OCI-LY1 (cell line): ENCODE measurements around the gene HMGA1.

Source experiments
- H2AFZ ChIP-seq: fragments of 200-600 bp; sonication (generic), shearing (Covaris generic); 2 replicates; pipeline ENCODE4 v1.6.0; 2014; ENCODE audit warnings: antibody characterized with exemption, mild to moderate bottlenecking, low read length
- H3F3A ChIP-seq: fragments of 200-600 bp; sonication (generic), shearing (Covaris generic); 2 replicates; pipeline ENCODE4 v1.6.0; 2014; ENCODE audit warnings: mild to moderate bottlenecking, antibody characterized with exemption, low read length, moderate library complexity; ENCODE audit not compliant: insufficient read depth
- H3K27ac ChIP-seq: fragments of 200-600 bp; sonication (generic); 2 replicates; pipeline ENCODE4 v1.5.1; 2014; ENCODE audit warnings: low read length, mixed run types, mild to moderate bottlenecking, low read depth; ENCODE audit not compliant: poor library complexity, severe bottlenecking
- H3K27me3 ChIP-seq: fragments of 200-600 bp; sonication (generic); 2 replicates; pipeline ENCODE4 v1.6.0; 2014; ENCODE audit warnings: antibody characterized with exemption, mild to moderate bottlenecking, low read length, moderate library complexity; ENCODE audit not compliant: insufficient read depth
- H3K36me3 ChIP-seq: fragments of 200-600 bp; sonication (generic); 2 replicates; pipeline ENCODE4 v1.6.1; 2014; ENCODE audit warnings: mild to moderate bottlenecking, antibody characterized with exemption, low read length, moderate library complexity, mixed read lengths; ENCODE audit not compliant: insufficient read depth
- H3K4me1 ChIP-seq: fragments of 200-600 bp; sonication (generic); 2 replicates; pipeline ENCODE4 v1.5.1; 2014; ENCODE audit warnings: mild to moderate bottlenecking, low read length, moderate library complexity; ENCODE audit not compliant: insufficient read depth, severe bottlenecking
- H3K4me2 ChIP-seq: fragments of 200-600 bp; sonication (generic), shearing (Covaris generic); 2 replicates; pipeline ENCODE4 v1.6.1; 2014; ENCODE audit warnings: low read length
- H3K4me3 ChIP-seq: fragments of 200-600 bp; sonication (generic); 2 replicates; pipeline ENCODE4 v1.5.1; 2014; ENCODE audit warnings: low read length, low read depth, mild to moderate bottlenecking, mixed read lengths; ENCODE audit not compliant: poor library complexity, severe bottlenecking
- H3K79me2 ChIP-seq: fragments of 200-600 bp; shearing (Covaris generic); 2 replicates; pipeline ENCODE4 v1.6.1; 2016; ENCODE audit warnings: mixed run types, low read length, mixed read lengths; ENCODE audit not compliant: insufficient read depth
- H3K9ac ChIP-seq: fragments of 200-600 bp; sonication (generic), shearing (Covaris generic); 2 replicates; pipeline ENCODE4 v1.6.1; 2014; ENCODE audit warnings: mild to moderate bottlenecking, low read length, mixed read lengths
- H3K9me2 ChIP-seq: fragments of 200-600 bp; sonication (generic), shearing (Covaris generic); 2 replicates; pipeline ENCODE4 v1.6.1; 2014; ENCODE audit warnings: low read depth, mild to moderate bottlenecking, low read length, mixed read lengths
- H3K9me3 ChIP-seq: fragments of 200-600 bp; shearing (Covaris generic); 2 replicates; pipeline ENCODE4 v1.6.1; 2014; ENCODE audit warnings: low read length, mixed read lengths
- H4K20me1 ChIP-seq: fragments of 200-600 bp; sonication (generic), shearing (Covaris generic); 2 replicates; pipeline ENCODE4 v1.6.0; 2016; ENCODE audit warnings: mild to moderate bottlenecking, low read length; ENCODE audit not compliant: insufficient read depth
- EZH2 ChIP-seq: fragments of 200-600 bp; sonication (generic), shearing (Covaris generic); IDR thresholded peaks from 2 replicates; pipeline ENCODE4 v1.8.0; 2017; ENCODE audit warnings: borderline replicate concordance, mixed run types, mild to moderate bottlenecking, antibody characterized with exemption, low read length, moderate library complexity, mixed read lengths
- TF ChIP-seq, protein P1 (sequence below): fragments of 200-600 bp; sonication (generic), shearing (Covaris generic); IDR thresholded peaks from 2 replicates; pipeline ENCODE4 v1.5.1; 2017; ENCODE audit warnings: mild to moderate bottlenecking, antibody characterized with exemption, low read length, moderate library complexity, mixed read lengths

HMGA1 gene

DNA sequence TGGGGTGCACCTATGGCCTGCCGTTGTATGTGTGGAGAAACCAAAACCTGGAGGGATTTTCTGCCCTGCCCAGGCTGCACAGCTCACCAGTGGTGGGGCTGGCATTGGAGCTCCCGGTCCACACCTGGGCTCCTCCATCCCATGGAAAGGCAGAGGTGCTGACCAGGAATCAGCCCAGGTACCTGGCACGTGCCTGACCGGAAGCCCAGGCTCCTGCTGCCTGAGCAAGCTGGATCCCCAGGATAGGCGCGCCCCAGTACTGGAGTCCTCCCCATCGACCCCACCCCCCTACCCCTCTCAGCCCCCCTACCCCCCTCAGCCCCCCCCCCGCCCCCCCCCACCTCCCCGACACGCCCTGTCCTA is 39.9 kb upstream of the HMGA1 start:
- TF ChIP-seq EZH2, result no peak
- TF ChIP-seq, protein P1, sequence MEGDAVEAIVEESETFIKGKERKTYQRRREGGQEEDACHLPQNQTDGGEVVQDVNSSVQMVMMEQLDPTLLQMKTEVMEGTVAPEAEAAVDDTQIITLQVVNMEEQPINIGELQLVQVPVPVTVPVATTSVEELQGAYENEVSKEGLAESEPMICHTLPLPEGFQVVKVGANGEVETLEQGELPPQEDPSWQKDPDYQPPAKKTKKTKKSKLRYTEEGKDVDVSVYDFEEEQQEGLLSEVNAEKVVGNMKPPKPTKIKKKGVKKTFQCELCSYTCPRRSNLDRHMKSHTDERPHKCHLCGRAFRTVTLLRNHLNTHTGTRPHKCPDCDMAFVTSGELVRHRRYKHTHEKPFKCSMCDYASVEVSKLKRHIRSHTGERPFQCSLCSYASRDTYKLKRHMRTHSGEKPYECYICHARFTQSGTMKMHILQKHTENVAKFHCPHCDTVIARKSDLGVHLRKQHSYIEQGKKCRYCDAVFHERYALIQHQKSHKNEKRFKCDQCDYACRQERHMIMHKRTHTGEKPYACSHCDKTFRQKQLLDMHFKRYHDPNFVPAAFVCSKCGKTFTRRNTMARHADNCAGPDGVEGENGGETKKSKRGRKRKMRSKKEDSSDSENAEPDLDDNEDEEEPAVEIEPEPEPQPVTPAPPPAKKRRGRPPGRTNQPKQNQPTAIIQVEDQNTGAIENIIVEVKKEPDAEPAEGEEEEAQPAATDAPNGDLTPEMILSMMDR, result no peak
- H3K4me3 ChIP-seq, result peak overlapping the region; percentile 60
- H3K79me2 ChIP-seq, result no peaks in the 10 kb centered on the region
- peak overlapping the region; percentile 62 for H3K9ac ChIP-seq
- peak overlapping the region; percentile 84 for H3K4me2 ChIP-seq
- H3K9me3 ChIP-seq, result no peaks in the 10 kb centered on the region
- H3K27me3 ChIP-seq, result no peaks in the 10 kb centered on the region; the same call in 1 of the 2 replicates
- no peaks in the 10 kb centered on the region for H3K36me3 ChIP-seq
- H3K27ac ChIP-seq, result no peak overlapping the region
- no peaks in the 10 kb centered on the region for H3F3A ChIP-seq
- H2AFZ ChIP-seq, result peak overlapping the region; percentile 76; the same call in 1 of the 2 replicates
- H3K9me2 ChIP-seq, result no peaks in the 10 kb centered on the region
- H3K4me1 ChIP-seq, result peaks cover 10% of the 10 kb centered on the region
- H4K20me1 ChIP-seq, result no peaks in the 10 kb centered on the region

- no peak overlapping the region for H3K9ac ChIP-seq
- no peaks in the 10 kb centered on the region for H3K79me2 ChIP-seq
- no peaks in the 10 kb centered on the region for H3K9me2 ChIP-seq
- no peaks in the 10 kb centered on the region for H4K20me1 ChIP-seq
- H3K4me1 ChIP-seq, result peaks cover 10% of the 10 kb centered on the region
- no peak overlapping the region for H3K4me2 ChIP-seq
- no peak overlapping the region for H2AFZ ChIP-seq
- H3K9me3 ChIP-seq, result 0 out of 2 replicates have a peak, but pooled peaks cover 4% of the 10 kb centered on the region
- H3K27ac ChIP-seq, result no peak overlapping the region
- TF ChIP-seq EZH2, result no peak
- TF ChIP-seq, protein P1, result no peak
- no peaks in the 10 kb centered on the region; the same call in 1 of the 2 replicates for H3K27me3 ChIP-seq
- H3K36me3 ChIP-seq, result no peaks in the 10 kb centered on the region
- no peaks in the 10 kb centered on the region for H3F3A ChIP-seq
- no peak overlapping the region for H3K4me3 ChIP-seq
Measured at GRCh38 chr6:34200340-34200971, 36.2 kb upstream of the HMGA1 start.

DNA sequence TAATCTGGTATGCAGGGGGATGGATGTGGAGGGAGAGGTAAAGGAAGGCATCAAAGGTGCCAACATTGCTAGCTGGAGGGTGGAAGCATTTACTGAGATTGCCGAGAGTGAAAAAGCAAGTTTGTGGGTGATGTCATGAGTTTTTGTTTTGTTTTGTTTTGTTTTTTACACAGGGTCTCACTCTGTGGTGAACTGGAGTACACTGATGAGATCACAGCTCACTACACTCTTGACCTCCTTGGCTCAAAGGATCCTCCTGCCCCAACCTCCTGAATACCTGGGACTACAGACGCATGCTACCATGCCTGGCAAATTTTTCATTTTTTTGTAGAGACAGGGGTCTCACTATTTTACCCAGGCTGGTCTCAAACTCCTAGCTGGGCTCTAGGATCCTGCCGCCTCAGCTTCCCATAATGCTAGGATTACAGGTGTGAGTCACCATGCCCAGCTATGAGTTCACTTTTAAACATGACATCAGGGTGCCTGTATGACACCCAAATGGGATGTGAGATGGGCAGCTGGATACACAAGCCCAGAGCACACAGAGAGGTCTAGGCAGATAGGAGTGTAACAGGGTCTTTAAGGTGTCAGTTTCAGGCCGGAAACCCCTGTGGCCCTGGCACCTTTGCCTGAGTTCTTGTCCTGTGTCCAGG is 35.1 kb upstream of the HMGA1 start:
- H3K9me3 ChIP-seq, result 0 out of 2 replicates have a peak, but pooled peaks cover 4% of the 10 kb centered on the region
- no peak overlapping the region for H3K4me3 ChIP-seq
- no peaks in the 10 kb centered on the region for H3K36me3 ChIP-seq
- peaks cover 3% of the 10 kb centered on the region for H3K4me1 ChIP-seq
- no peak overlapping the region for H3K4me2 ChIP-seq
- H3F3A ChIP-seq, result no peaks in the 10 kb centered on the region
- no peak overlapping the region for H3K27ac ChIP-seq
- no peak for TF ChIP-seq EZH2
- TF ChIP-seq, protein P1, result no peak
- H3K9me2 ChIP-seq, result no peaks in the 10 kb centered on the region
- H4K20me1 ChIP-seq, result no peaks in the 10 kb centered on the region
- H3K79me2 ChIP-seq, result no peaks in the 10 kb centered on the region
- no peak overlapping the region for H3K9ac ChIP-seq
- no peaks in the 10 kb centered on the region for H3K27me3 ChIP-seq
- H2AFZ ChIP-seq, result no peak overlapping the region
